OCI-LY7 (cell line): ENCODE data around the gene GGNBP2. TPM values are rescaled to one million over a fixed set of nuclear protein-coding genes. Genes with fewer than 3 reads are reported as not detected.

ENCODE experiments used
- BruUV-seq: library from RNA; stranded (reverse); fragments of 400-500 nt; replicated peaks from 2 replicates; lab custom pipeline; 2021; lab: Mats Ljungman, UMichigan
- CTCF ChIA-PET: fragments of 300-600 bp; sonication (Branson Sonifier 250); formaldehyde crosslinking; loops from one replicate; lab custom pipeline; 2022; ENCODE audit warnings: antibody characterized with exemption; ENCODE audit not compliant: unreplicated experiment; lab: Charles Lee
- POLR2A ChIA-PET: fragments of 300-600 bp; sonication (Branson Sonifier 250); formaldehyde crosslinking; loops from one replicate; lab custom pipeline; 2022; ENCODE audit warnings: antibody characterized with exemption; lab: Charles Lee
- DNase-seq: peaks from one replicate; pipeline ENCODE4 v3.0.0-alpha.2; 2015; ENCODE audit warnings: low spot score
- H2AFZ ChIP-seq: fragments of 200-600 bp; sonication (generic), shearing (Covaris generic); 2 replicates; pipeline ENCODE4 v1.6.1; 2014; ENCODE audit warnings: mild to moderate bottlenecking, antibody characterized with exemption, low read length, moderate library complexity
- H3K27ac ChIP-seq: fragments of 200-600 bp; sonication (generic); 2 replicates; pipeline ENCODE4 v1.5.1; 2014; ENCODE audit warnings: mixed run types, low read depth, mild to moderate bottlenecking, moderate library complexity, low read length, inconsistent platforms; ENCODE audit not compliant: poor library complexity, severe bottlenecking
- H3K36me3 ChIP-seq: fragments of 200-600 bp; sonication (generic); 2 replicates; pipeline ENCODE4 v1.6.1; 2014; ENCODE audit warnings: mild to moderate bottlenecking, antibody characterized with exemption, low read length, moderate library complexity, mixed read lengths; ENCODE audit not compliant: insufficient read depth
- H3K4me1 ChIP-seq: fragments of 200-600 bp; sonication (generic); 2 replicates; pipeline ENCODE4 v1.5.1; 2014; ENCODE audit warnings: mild to moderate bottlenecking, low read length; ENCODE audit not compliant: insufficient read depth, poor library complexity, severe bottlenecking
- H3K4me2 ChIP-seq: fragments of 200-600 bp; sonication (generic); 2 replicates; pipeline ENCODE4 v1.6.1; 2014; ENCODE audit warnings: mild to moderate bottlenecking, low read length
- H3K4me3 ChIP-seq: fragments of 200-600 bp; sonication (generic); 2 replicates; pipeline ENCODE4 v1.5.1; 2014; ENCODE audit warnings: mild to moderate bottlenecking, low read depth, low read length; ENCODE audit not compliant: poor library complexity, severe bottlenecking
- H3K79me2 ChIP-seq: fragments of 200-600 bp; sonication (generic); 2 replicates; pipeline ENCODE4 v1.6.1; 2016; ENCODE audit warnings: low read depth, mild to moderate bottlenecking, low read length, moderate library complexity, mixed read lengths; ENCODE audit not compliant: insufficient read depth
- H3K9me2 ChIP-seq: fragments of 200-600 bp; sonication (generic); 2 replicates; pipeline ENCODE4 v1.6.1; 2016; ENCODE audit warnings: mild to moderate bottlenecking, low read length, mixed read lengths; ENCODE audit not compliant: insufficient read depth
- H3K9me3 ChIP-seq: fragments of 200-600 bp; sonication (generic); 2 replicates; pipeline ENCODE4 v1.6.1; 2014; ENCODE audit warnings: mild to moderate bottlenecking, mixed run types, low read length, mixed read lengths
- H4K20me1 ChIP-seq: fragments of 200-600 bp; sonication (generic); 2 replicates; pipeline ENCODE4 v1.6.1; 2014; ENCODE audit warnings: mild to moderate bottlenecking, antibody characterized with exemption, low read length, moderate library complexity, mixed read lengths; ENCODE audit not compliant: insufficient read depth
- EZH2phosphoT487 ChIP-seq: fragments of 200-600 bp; sonication (generic); IDR thresholded peaks from 2 replicates; pipeline ENCODE4 v1.6.1; 2018; ENCODE audit warnings: low read depth, borderline replicate concordance, mild to moderate bottlenecking, mixed run types, antibody characterized with exemption, low read length, moderate library complexity, mixed read lengths
- intact Hi-C: fragments of 100-400 bp; cut with micrococcal nuclease; formaldehyde crosslinking; loops from one replicate; pipeline ENCODE4 v1.10.0; 2022; ENCODE audit not compliant: unreplicated experiment
- total RNA-seq, 2 experiments: library from RNA; depleted of rRNA in 1 of 2; stranded (reverse); fragments of >200 nt in 1 of 2; shearing (Covaris generic) in 1 of 2; gene quantifications; 2 replicates each; pipeline ENCODE4 v1.2.3, GENCODE V29; 2014 to 2022
- TF ChIP-seq, protein P1 (sequence below): fragments of 200-600 bp; sonication (generic); conservative IDR thresholded peaks from 2 replicates; pipeline ENCODE4 v1.5.1; 2014; ENCODE audit warnings: mild to moderate bottlenecking, antibody characterized with exemption, low read length, moderate library complexity, mixed read lengths

Gene GGNBP2
- total RNA-seq, 2 experiments from 2014 or later, result 66.5 to 115 TPM

DNA sequence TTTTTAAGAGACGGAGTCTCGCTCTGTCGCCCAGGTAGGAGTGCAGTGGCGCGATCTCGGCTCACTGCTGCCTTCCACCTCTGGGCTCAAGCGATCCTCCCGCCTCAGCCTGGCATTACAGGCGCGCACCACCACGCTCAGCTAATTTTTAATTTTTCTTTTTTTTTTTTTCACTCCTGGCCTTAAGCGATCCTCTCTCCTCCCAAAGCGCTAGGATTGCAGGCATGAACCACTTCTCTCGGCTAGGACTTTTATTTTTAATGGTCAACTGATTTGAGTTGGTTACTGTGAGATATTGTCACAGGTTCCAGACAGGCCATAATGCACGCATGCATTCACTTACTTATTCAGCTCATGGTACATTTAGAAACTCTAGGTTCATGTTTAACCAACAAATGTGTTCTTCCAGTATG lies 9.0 kb upstream of the GGNBP2 start:
- ChIA-PET POLR2A (interaction anchor here (0.7 to 1.0 kb wide), 2 partner anchors 10 to 17 kb away, joined by 4 to 5 read pairs; no protein-coding TSS in a partner anchor), CTCF (interaction anchor here (1.0 kb wide), 1 partner anchor 10 kb away, joined by 3 read pairs; no protein-coding TSS in a partner anchor)
- peak overlapping the region; percentile 78 for H3K4me3 ChIP-seq
- peaks cover 54% of the 10 kb centered on the region for H3K79me2 ChIP-seq
- TSS peak; percentile 73 for BruUV-seq
- H3K4me1 ChIP-seq, result peaks cover 32% of the 10 kb centered on the region
- peak overlapping the region; percentile 75 for H3K4me2 ChIP-seq
- no peaks in the 10 kb centered on the region for H4K20me1 ChIP-seq
- H2AFZ ChIP-seq, result peak overlapping the region; percentile 57; the same call in 1 of the 2 replicates
- H3K9me2 ChIP-seq, result no peaks in the 10 kb centered on the region
- intact Hi-C loops, result no loop called here
- no peaks in the 10 kb centered on the region for H3K9me3 ChIP-seq
- TF ChIP-seq, protein P1, sequence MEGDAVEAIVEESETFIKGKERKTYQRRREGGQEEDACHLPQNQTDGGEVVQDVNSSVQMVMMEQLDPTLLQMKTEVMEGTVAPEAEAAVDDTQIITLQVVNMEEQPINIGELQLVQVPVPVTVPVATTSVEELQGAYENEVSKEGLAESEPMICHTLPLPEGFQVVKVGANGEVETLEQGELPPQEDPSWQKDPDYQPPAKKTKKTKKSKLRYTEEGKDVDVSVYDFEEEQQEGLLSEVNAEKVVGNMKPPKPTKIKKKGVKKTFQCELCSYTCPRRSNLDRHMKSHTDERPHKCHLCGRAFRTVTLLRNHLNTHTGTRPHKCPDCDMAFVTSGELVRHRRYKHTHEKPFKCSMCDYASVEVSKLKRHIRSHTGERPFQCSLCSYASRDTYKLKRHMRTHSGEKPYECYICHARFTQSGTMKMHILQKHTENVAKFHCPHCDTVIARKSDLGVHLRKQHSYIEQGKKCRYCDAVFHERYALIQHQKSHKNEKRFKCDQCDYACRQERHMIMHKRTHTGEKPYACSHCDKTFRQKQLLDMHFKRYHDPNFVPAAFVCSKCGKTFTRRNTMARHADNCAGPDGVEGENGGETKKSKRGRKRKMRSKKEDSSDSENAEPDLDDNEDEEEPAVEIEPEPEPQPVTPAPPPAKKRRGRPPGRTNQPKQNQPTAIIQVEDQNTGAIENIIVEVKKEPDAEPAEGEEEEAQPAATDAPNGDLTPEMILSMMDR, result 0 out of 2 replicates have a peak, but pooled peaks have one; percentile 11
- no peak for TF ChIP-seq EZH2phosphoT487
- peak overlapping the region; percentile 91 for H3K27ac ChIP-seq
- H3K36me3 ChIP-seq, result peaks cover 73% of the 10 kb centered on the region
- no peak for DNase-seq

DNA sequence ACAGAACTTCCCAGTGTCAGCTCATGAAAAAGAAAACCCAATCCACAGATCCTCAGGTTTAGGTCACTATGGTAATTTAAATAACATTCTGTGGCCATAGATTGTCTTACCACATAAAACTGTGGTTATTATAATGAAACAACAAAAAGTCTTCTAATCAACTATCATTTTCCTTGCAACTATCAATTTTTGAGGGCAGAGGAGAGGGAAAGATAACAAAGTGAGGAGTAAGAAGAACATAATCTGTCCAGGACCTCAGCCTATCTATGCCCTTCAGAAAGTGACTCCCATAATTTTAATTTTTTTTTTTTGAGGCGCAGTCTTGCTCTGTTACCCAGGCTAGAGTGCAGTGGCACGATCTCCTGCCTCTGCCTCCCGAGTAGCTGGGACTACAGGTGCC lies 4.0 kb upstream of the GGNBP2 start:
- H3K9me2 ChIP-seq, result no peaks in the 10 kb centered on the region
- no peak overlapping the region for H3K4me2 ChIP-seq
- no peaks in the 10 kb centered on the region for H3K9me3 ChIP-seq
- BruUV-seq, result no TSS peak
- H3K36me3 ChIP-seq, result peaks cover 50% of the 10 kb centered on the region
- H4K20me1 ChIP-seq, result no peaks in the 10 kb centered on the region
- H3K4me1 ChIP-seq, result peaks cover 12% of the 10 kb centered on the region
- H3K4me3 ChIP-seq, result no peak overlapping the region
- intact Hi-C loops, result no loop called here
- TF ChIP-seq, protein P1, result no peak
- TF ChIP-seq EZH2phosphoT487, result no peak
- no peak overlapping the region for H2AFZ ChIP-seq
- ChIA-PET CTCF (no interaction called here), POLR2A (no interaction called here)
- no peak for DNase-seq
- peaks cover 48% of the 10 kb centered on the region for H3K79me2 ChIP-seq
- no peak overlapping the region for H3K27ac ChIP-seq

DNA sequence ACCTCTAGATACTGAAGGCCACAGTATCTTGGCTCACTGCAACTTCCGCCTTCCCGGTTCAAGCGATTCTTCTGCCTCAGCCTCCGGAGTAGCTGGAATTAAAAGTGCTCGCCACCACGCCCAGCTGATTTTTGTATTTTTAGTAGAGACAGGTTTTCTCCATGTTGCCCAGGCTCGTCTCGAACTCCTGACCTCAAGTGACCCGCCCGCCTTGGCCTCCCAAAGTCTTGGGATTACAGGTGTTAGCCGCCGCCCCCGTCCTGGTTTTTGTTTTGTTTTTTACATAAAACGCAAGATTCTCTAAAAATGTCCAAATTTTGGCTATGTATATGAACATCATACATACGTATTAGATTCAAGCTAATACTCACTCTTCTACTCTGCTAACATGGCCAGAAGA lies 2.0 kb upstream of the GGNBP2 start:
- peaks cover 49% of the 10 kb centered on the region for H3K79me2 ChIP-seq
- no peak for TF ChIP-seq EZH2phosphoT487
- TF ChIP-seq, protein P1, result no peak
- BruUV-seq, result no TSS peak
- H3K27ac ChIP-seq, result no peak overlapping the region
- peaks cover 13% of the 10 kb centered on the region for H3K4me1 ChIP-seq
- 0 out of 2 replicates have a peak overlapping the region, but pooled peaks have one; percentile 88 for H3K4me2 ChIP-seq
- ChIA-PET POLR2A (interaction anchor here (0.5 kb wide), 1 partner anchor 20 kb away, joined by 5 read pairs; no protein-coding TSS in a partner anchor), CTCF (no interaction called here)
- H4K20me1 ChIP-seq, result peaks cover 18% of the 10 kb centered on the region
- H3K9me3 ChIP-seq, result no peaks in the 10 kb centered on the region
- DNase-seq, result no peak
- H3K4me3 ChIP-seq, result no peak overlapping the region
- no peaks in the 10 kb centered on the region for H3K9me2 ChIP-seq
- H2AFZ ChIP-seq, result no peak overlapping the region
- intact Hi-C loops, result no loop called here
- peaks cover 51% of the 10 kb centered on the region for H3K36me3 ChIP-seq
